Ovary (tissue), 9 donors: ENCODE data around the gene FOXP1. TPM values are rescaled to one million over a fixed set of nuclear protein-coding genes. Genes with fewer than 3 reads are reported as not detected.

Experiments
- DNase-seq, 5 donors: peaks; one replicate each; pipeline ENCODE4 v3.0.0-alpha.2; 2019 to 2020
- H3K27ac ChIP-seq, 2 donors: fragments of 200-600 bp; one replicate each; pipeline versions ENCODE4 v1.5.1 to v1.8.0; 2019 to 2022
- H3K27me3 ChIP-seq: fragments of 200-600 bp; one replicate; pipeline ENCODE4 v1.8.0; 2022
- H3K36me3 ChIP-seq: fragments of 200-600 bp; sonication (generic); one replicate; pipeline ENCODE4 v1.5.1; 2019
- H3K4me1 ChIP-seq: one replicate; pipeline ENCODE4 v1.8.1; 2013; ENCODE audit warnings: mild to moderate bottlenecking, moderate library complexity; ENCODE audit not compliant: insufficient read depth
- H3K4me3 ChIP-seq: fragments of 200-600 bp; sonication (generic); one replicate; pipeline ENCODE4 v1.5.1; 2017
- H3K9me3 ChIP-seq, 2 donors: fragments of 200-600 bp in 1 of 2; sonication (generic) in 1 of 2; one replicate each; pipeline versions ENCODE4 v1.5.1 to v1.8.1; 2013 to 2019; ENCODE audit warnings: mild to moderate bottlenecking in 1 of 2, moderate library complexity in 1 of 2
- EP300 ChIP-seq: sonication (generic); formaldehyde crosslinking; IDR thresholded peaks from one replicate; pipeline ENCODE4 v1.6.1; 2017; ENCODE audit warnings: antibody characterized with exemption
- POLR2A ChIP-seq: fragments of 450-650 bp; IDR thresholded peaks from one replicate; pipeline ENCODE4 v1.6.1; 2017; ENCODE audit warnings: antibody characterized with exemption, mild to moderate bottlenecking, moderate library complexity
- WGBS, 3 donors: extraction: QIAGEN DNeasy Blood & Tissue Kit in 1 of 3; methylation state at CpG; one replicate each; pipeline versions ENCODE4 v1.1.5 to v1.1.7; 2013 to 2017; 5-methylcytosine and 5-hydroxymethylcytosine counted together
- intact Hi-C, 4 donors: fragments of 100-400 bp; cut with DNase I; formaldehyde crosslinking; loops; one replicate each; pipeline versions ENCODE4 v1.11.0 to v1.15.1; 2022 to 2023
- polyA plus RNA-seq, 2 donors: library from polyadenylated mRNA; stranded (reverse); fragments of 200-250 nt in 1 of 2; fragments of 350-450 nt in 1 of 2; fragmentation: Illumina TruSeq in 1 of 2; extraction: RNeasy Lipid Tissue Mini Kit (QIAGEN cat#74804) in 1 of 2; gene quantifications; one replicate each; pipeline ENCODE4 v1.2.3, GENCODE V29; 2013 to 2014
- total RNA-seq, 7 donors: library from RNA; depleted of rRNA in 2 of 7; stranded (reverse); fragments of >200 nt in 2 of 7; fragmentation: NEBNext Ultra II Directional in 3 of 7; extraction: Animal tissue kit (Norgen Biotek cat#: 25700) in 3 of 7; gene quantifications; one replicate each; pipeline versions ENCODE4 v1.1.0 to v1.2.4, GENCODE V29; 2016 to 2023
- TF ChIP-seq, protein P1 (sequence below), 3 donors: fragments of 450-650 bp in 2 of 3; fragments of 200-600 bp in 1 of 3; IDR thresholded peaks; one replicate each; pipeline versions ENCODE4 v1.5.1 to v1.8.0; 2016 to 2022; ENCODE audit warnings: antibody characterized with exemption in 3 of 3, mild to moderate bottlenecking in 1 of 3
- donor health status: DM: no; HTN: no; CAD: no; lungs with moderate emphysema.
- donor health status: DM: no; HTN: no; CAD: no.
- donor health status: Bipolar disorder and iron deficiency.
- donor health status: DM: yes; HTN: yes; CAD: no.
- donor health status: DM: no; HTN: no; CAD: no.
- donor health status: DM: yes; HTN: yes; CAD: no.

The FOXP1 gene
- total and polyA plus RNA-seq, 9 donors: 31.7 to 126 (median 114) TPM

DNA sequence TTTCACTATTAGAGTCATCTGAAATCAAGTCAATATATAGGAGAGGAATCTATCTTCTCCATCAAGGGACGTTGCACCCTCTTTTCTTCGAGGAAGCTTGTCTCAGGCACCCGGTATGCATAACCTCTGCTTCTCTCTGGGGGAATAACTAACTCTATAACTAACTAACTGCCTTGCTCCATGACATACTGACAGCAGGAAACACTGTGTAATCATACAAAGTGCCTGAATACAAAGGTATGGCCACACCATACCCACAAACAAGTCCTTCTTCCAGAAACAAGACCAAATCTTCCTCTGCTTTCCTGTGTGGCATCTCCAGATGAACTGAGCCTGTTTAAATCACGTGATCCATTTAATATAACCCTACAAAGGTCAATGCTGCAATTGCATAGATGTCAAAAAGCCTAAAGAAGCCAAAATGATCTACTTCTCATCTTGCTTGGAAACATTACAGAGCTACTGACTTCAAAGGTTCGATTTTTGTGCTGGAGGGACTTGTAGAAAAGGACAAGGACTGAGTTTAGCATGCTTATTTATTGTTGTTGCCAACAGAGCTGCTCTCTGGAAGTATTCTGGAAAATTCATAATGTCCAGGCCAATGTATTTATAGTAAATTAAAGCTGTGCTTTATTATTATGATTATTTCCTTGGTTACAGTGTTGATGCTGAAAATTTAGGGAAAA, 380.5 kb downstream of the FOXP1 start:
- H3K36me3 ChIP-seq: no peaks in the 10 kb centered on the region
- intact Hi-C loops: loop anchor here in 1 of 4 donors (10.0 kb wide), 1 partner anchor 68 kb away; no protein-coding TSS in a partner anchor
- no peak overlapping the region for H3K27ac ChIP-seq
- no peak overlapping the region for H3K4me3 ChIP-seq
- no peaks in the 10 kb centered on the region for H3K27me3 ChIP-seq
- H3K4me1 ChIP-seq: peaks cover 11% of the 10 kb centered on the region
- no peak for DNase-seq
- TF ChIP-seq POLR2A: no peak
- TF ChIP-seq, protein P1, sequence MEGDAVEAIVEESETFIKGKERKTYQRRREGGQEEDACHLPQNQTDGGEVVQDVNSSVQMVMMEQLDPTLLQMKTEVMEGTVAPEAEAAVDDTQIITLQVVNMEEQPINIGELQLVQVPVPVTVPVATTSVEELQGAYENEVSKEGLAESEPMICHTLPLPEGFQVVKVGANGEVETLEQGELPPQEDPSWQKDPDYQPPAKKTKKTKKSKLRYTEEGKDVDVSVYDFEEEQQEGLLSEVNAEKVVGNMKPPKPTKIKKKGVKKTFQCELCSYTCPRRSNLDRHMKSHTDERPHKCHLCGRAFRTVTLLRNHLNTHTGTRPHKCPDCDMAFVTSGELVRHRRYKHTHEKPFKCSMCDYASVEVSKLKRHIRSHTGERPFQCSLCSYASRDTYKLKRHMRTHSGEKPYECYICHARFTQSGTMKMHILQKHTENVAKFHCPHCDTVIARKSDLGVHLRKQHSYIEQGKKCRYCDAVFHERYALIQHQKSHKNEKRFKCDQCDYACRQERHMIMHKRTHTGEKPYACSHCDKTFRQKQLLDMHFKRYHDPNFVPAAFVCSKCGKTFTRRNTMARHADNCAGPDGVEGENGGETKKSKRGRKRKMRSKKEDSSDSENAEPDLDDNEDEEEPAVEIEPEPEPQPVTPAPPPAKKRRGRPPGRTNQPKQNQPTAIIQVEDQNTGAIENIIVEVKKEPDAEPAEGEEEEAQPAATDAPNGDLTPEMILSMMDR (IDR thresholded peaks at IDR 0.05): no peak
- no peak for TF ChIP-seq EP300
- WGBS, 3 donors: 40 to 59% (median 52%) methylated on average over 5 of the region's 5 CpGs
- H3K9me3 ChIP-seq: no peaks in the 10 kb centered on the region

DNA sequence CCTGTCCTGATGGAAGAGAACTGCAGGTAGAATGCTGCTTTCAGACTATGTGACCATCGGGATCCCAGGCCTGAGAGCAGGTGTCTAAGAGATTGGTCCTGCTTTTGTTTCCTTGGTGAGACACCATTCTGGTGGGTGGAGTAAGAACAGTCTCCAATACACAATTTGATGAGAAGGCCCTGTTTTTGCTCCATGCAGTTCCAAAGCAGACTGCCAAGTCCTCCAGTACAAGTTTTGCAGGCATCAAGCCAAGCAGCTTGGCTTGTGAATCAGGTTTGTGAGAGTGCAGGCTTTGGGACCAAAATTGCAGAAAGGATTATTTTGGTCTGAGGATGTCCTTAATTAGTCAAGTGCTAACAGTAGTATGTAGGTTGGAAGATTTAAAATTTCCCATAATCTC, 381.6 kb downstream of the FOXP1 start:
- WGBS, 3 donors: 7 to 20% (median 7%) methylated on average over 1 of the region's 1 CpG
- no peak overlapping the region for H3K4me3 ChIP-seq
- no peaks in the 10 kb centered on the region for H3K27me3 ChIP-seq
- no peak for TF ChIP-seq POLR2A
- TF ChIP-seq, protein P1 (IDR thresholded peaks at IDR 0.05): no peak
- no peak for TF ChIP-seq EP300
- H3K4me1 ChIP-seq: peaks cover 5% of the 10 kb centered on the region
- no peak overlapping the region for H3K27ac ChIP-seq
- intact Hi-C loops: loop anchor here in 1 of 4 donors (10.0 kb wide), 1 partner anchor 67 kb away; no protein-coding TSS in a partner anchor
- peak; percentile 84 to 90 (median 87) for DNase-seq
- H3K36me3 ChIP-seq: no peaks in the 10 kb centered on the region
- H3K9me3 ChIP-seq: no peaks in the 10 kb centered on the region

DNA sequence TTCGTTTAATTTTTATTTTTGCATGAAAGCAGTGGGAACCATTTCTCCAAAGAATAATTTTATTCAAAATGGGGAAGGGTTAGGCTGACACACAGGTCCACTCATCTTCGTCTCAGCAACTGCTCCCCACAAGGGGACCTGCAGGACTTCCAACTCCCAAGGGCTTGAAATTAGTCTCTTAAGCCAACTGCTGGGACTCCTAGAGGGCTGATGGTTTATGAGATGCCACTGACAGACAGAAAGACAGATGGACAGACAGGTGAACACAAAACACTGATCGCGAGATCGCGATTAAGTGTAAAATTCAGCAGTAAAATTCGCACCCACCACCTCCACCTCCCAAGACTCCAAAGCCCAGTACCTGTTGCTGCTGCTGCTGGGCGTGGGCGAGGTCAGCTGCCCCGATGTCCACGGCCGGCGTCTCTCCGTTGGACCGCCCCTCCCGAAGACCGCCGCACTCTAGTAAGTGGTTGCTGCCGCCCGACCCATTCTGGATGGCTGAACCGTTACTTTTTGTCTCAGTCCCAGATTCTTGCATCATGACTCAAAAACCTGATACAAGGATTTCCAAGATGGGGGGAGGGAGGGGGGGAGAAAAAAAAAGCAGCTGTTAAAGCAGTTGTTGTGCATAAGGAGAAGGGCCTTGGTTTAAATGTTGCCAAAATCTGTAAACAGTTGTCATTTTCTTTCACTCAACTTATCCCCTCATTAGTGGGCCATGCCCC, 385.5 kb downstream of the FOXP1 start:
- TF ChIP-seq, protein P1 (IDR thresholded peaks at IDR 0.05): no peak
- TF ChIP-seq EP300 (no peak), POLR2A (no peak)
- Histone ChIP-seq H3K4me1 (peaks cover 5% of the 10 kb centered on the region), H3K4me3 (no peak overlapping the region), H3K9me3 (no peaks in the 10 kb centered on the region), H3K27me3 (no peaks in the 10 kb centered on the region), H3K27ac (no peak overlapping the region), H3K36me3 (no peaks in the 10 kb centered on the region)
- 95 to 97% (median 96%) methylated on average over 21 of the region's 21 CpGs for WGBS, 3 donors
- intact Hi-C loops: no loop called here
- DNase-seq: no peak

DNA sequence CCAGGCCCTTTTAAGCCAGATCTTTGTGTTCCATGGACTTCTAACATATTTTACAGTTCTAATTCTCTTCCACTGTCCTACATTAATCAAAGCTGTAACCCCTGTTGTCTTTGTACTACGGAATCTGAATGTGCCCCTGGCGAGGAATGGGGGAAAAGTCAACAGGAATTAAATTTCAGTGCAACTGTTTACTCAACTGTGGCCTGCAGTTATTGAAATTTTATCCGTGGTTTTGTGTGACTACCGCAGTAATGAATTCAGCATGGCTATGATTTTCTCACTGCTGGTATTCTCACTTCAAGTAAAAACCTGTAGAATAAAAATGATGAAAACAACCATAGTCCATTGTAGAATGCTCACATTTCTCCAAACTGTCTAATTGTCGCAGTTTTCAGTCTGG, 388.0 kb downstream of the FOXP1 start:
- DNase-seq: no peak
- Histone ChIP-seq H3K36me3 (no peaks in the 10 kb centered on the region), H3K27ac (no peak overlapping the region), H3K27me3 (no peaks in the 10 kb centered on the region), H3K4me3 (no peak overlapping the region), H3K9me3 (no peaks in the 10 kb centered on the region), H3K4me1 (peaks cover 1% of the 10 kb centered on the region)
- intact Hi-C loops: no loop called here
- TF ChIP-seq EP300: no peak
- TF ChIP-seq, protein P1 (IDR thresholded peaks at IDR 0.05): no peak
- TF ChIP-seq POLR2A: no peak
- 38 to 60% (median 42%) methylated on average over 5 of the region's 5 CpGs for WGBS, 3 donors
